NCI-H146 (cell line): ENCODE measurements around the gene CEP97.
"Not testable (repeated sequence)": the region's sequence is repeated elsewhere in the genome, so short reads cannot be mapped to it uniquely, and the experiment has no call there.

Experiments
- DNase-seq: peaks from one replicate; lab custom pipeline; 2025; lab: John Stamatoyannopoulos, UW

The CEP97 gene

GRCh38 chr3:101762041-101762646 is 37.7 kb downstream of the CEP97 start:
- DNase-seq = no peak

- DNase-seq = not testable (repeated sequence)
Observed at GRCh38 chr3:101777745-101778281, 53.4 kb downstream of the CEP97 start.

GRCh38 chr3:101778385-101779046 is 54.1 kb downstream of the CEP97 start:
- DNase-seq = no peak

- DNase-seq = peak; percentile 86
Observed at GRCh38 chr3:101779047-101779821, 54.8 kb downstream of the CEP97 start, which contains the start of gene NXPE3. TSS of gene NXPE3 (plus strand) at chr3:101779211. CDS start at chr3:101785597, 6,386 bp downstream.

GRCh38 chr3:101779822-101780381 is 55.5 kb downstream of the CEP97 start:
- DNase-seq = no peak

- DNase-seq = no peak
Observed at GRCh38 chr3:101780661-101781060, 56.2 kb downstream of the CEP97 start.

- DNase-seq = no peak
Observed at GRCh38 chr3:101781166-101781565, 56.8 kb downstream of the CEP97 start.

GRCh38 chr3:101784855-101785613 is 60.6 kb downstream of the CEP97 start:
- DNase-seq = no peak

GRCh38 chr3:101791778-101792177 is 67.4 kb downstream of the CEP97 start:
- no peak for DNase-seq

- DNase-seq = no peak
Observed at GRCh38 chr3:101796077-101796680, 71.8 kb downstream of the CEP97 start.

GRCh38 chr3:101801174-101801573 is 76.8 kb downstream of the CEP97 start:
- no peak for DNase-seq

GRCh38 chr3:101802179-101802578 is 77.8 kb downstream of the CEP97 start:
- no peak for DNase-seq

GRCh38 chr3:101803173-101803782 is 78.9 kb downstream of the CEP97 start:
- DNase-seq = peak; percentile 67

- no peak for DNase-seq
Observed at GRCh38 chr3:101803939-101804338, 79.5 kb downstream of the CEP97 start.

- DNase-seq = no peak
Observed at GRCh38 chr3:101806491-101806890, 82.1 kb downstream of the CEP97 start.

GRCh38 chr3:101807888-101808287 is 83.5 kb downstream of the CEP97 start:
- no peak for DNase-seq

GRCh38 chr3:101809178-101810021 is 85.0 kb downstream of the CEP97 start:
- peak; percentile 23 for DNase-seq

- no peak for DNase-seq
Observed at GRCh38 chr3:101810022-101810418, 85.6 kb downstream of the CEP97 start.

GRCh38 chr3:101811875-101812274 is 87.5 kb downstream of the CEP97 start:
- no peak for DNase-seq

GRCh38 chr3:101812895-101813294 is 88.5 kb downstream of the CEP97 start:
- no peak for DNase-seq
